ENCODE data around the gene FAM117B. TPM values are rescaled to one million over a fixed set of nuclear protein-coding genes. Genes with fewer than 3 reads are reported as not detected.

Gene FAM117B
- total RNA-seq, 1 donor from 2014 or later = 14.4 TPM

- DNase-seq (ENCODE audit: low spot score) = no peak
Observed at GRCh38 chr2:202814226-202814625, 179.5 kb downstream of the FAM117B start.

- DNase-seq (ENCODE audit: low spot score) = no peak
Observed at GRCh38 chr2:202815548-202816360, 181.0 kb downstream of the FAM117B start.

GRCh38 chr2:202817771-202818170, 183.0 kb downstream of the FAM117B start:
- DNase-seq (ENCODE audit: low spot score) = no peak

GRCh38 chr2:202818321-202818720, 183.6 kb downstream of the FAM117B start:
- no peak for DNase-seq (ENCODE audit: low spot score)

Other genes starting within 250 kb of the FAM117B start
- gene ICA1L, start 236.8 kb downstream of the FAM117B start, total RNA-seq = 8.9 TPM